ENCODE data around the gene ZNF469. TPM values are rescaled to one million over a fixed set of nuclear protein-coding genes. Genes with fewer than 3 reads are reported as not detected.

Gene ZNF469, protein sequence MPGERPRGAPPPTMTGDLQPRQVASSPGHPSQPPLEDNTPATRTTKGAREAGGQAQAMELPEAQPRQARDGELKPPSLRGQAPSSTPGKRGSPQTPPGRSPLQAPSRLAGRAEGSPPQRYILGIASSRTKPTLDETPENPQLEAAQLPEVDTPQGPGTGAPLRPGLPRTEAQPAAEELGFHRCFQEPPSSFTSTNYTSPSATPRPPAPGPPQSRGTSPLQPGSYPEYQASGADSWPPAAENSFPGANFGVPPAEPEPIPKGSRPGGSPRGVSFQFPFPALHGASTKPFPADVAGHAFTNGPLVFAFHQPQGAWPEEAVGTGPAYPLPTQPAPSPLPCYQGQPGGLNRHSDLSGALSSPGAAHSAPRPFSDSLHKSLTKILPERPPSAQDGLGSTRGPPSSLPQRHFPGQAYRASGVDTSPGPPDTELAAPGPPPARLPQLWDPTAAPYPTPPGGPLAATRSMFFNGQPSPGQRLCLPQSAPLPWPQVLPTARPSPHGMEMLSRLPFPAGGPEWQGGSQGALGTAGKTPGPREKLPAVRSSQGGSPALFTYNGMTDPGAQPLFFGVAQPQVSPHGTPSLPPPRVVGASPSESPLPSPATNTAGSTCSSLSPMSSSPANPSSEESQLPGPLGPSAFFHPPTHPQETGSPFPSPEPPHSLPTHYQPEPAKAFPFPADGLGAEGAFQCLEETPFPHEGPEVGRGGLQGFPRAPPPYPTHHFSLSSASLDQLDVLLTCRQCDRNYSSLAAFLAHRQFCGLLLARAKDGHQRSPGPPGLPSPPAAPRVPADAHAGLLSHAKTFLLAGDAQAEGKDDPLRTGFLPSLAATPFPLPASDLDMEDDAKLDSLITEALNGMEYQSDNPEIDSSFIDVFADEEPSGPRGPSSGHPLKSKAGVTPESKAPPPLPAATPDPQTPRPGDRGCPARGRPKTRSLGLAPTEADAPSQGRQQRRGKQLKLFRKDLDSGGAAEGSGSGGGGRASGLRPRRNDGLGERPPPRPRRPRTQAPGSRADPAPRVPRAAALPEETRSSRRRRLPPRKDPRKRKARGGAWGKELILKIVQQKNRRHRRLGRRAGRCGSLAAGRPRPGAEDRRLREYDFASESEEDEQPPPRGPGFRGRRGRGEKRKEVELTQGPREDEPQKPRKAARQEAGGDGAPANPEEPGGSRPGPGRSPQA (N-terminal part only)
- 1 to 10 TPM; 2.2 to 2.8 TPM for total RNA-seq
- 0.98 TPM for polyA plus RNA-seq (ENCODE audit: insufficient read depth, low read depth, low replicate concordance)
- long read RNA-seq, donor 1, full-length matches to known transcripts = 53 of 53 reads
- long read RNA-seq, donor 1, partial matches to known transcripts = 0 of 53 reads
- long read RNA-seq, donor 1, other reads (novel, unspliced or antisense) = 0 of 53 reads
- long read RNA-seq, donor 2, full-length matches to known transcripts = 37 of 37 reads
- long read RNA-seq, donor 2, partial matches to known transcripts = 0 of 37 reads
- long read RNA-seq, donor 2, other reads (novel, unspliced or antisense) = 0 of 37 reads

DNA sequence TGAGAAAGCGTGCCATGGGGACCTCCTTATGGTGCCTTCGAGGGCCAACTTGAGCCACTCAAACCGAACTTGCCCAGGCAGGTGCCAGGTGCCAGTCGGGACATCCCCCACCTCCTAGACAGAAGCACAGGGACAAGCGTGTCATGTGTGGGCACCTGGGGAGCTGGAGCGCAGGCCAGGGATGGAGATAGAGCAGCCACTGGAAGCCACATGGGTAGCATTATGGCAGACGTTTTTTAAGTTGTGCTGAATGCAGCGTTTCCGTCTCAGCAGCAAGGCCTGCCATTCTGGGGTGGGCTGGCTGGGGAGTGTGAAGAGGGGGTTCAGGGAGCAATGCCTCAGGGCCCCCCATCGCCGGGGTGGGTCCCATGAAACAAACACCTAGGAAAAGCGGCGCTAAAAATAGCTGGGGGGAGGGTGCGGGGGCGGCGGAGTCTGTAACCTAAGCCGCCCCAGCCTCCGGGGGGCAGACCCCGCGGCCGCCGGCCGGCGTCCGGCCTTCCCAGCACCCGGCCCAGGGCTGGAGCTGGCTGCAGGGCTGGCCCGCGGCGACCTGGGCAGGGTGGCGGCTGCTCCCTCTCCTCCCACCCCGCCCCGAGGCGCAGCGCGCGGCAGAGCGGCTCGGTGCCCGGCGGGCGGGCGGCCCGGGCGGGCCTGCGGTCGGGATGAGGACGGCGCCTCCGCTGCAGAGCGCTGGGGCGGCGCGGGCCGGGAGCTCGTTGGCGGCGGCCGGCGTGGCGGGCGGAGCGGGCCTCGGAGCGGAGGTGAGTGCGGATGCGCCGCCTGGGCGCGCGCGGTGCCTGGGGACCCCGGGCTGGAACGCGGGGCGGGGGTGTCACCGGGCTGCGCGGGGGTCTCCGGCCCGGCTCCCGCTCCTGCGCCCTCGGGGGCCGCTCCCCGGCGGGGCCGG, at the start of gene ZNF469:
Gene ZNF469 (plus strand): TSS at position 469 of the 910 bp plus-strand sequence. CDS start 44,512 bp downstream, outside the sequence.
- Histone ChIP-seq H3K27ac (no peak within 1 kb of the TSS), H3K4me1 (peaks cover 7% of the 10 kb centered on the region), H3K4me3 (peak within 1 kb of the TSS; percentile 26 to 41), H3K27me3 (no peaks in the 10 kb centered on the region), H3K36me3 (ENCODE audit: low read depth, missing control alignments) (no peaks in the 10 kb centered on the region), H3K9me3 (no peaks in the 10 kb centered on the region)
- intact Hi-C loops (cut with DNase I; ENCODE audit: low total_unique reads) = no loop called here
- 8 to 34% methylated on average over 11 to 70 of the region's 87 CpGs for WGBS, 2 donors
- TF ChIP-seq POLR2A (IDR thresholded peaks at IDR 0.05) = no peak
- TF ChIP-seq, protein P1, sequence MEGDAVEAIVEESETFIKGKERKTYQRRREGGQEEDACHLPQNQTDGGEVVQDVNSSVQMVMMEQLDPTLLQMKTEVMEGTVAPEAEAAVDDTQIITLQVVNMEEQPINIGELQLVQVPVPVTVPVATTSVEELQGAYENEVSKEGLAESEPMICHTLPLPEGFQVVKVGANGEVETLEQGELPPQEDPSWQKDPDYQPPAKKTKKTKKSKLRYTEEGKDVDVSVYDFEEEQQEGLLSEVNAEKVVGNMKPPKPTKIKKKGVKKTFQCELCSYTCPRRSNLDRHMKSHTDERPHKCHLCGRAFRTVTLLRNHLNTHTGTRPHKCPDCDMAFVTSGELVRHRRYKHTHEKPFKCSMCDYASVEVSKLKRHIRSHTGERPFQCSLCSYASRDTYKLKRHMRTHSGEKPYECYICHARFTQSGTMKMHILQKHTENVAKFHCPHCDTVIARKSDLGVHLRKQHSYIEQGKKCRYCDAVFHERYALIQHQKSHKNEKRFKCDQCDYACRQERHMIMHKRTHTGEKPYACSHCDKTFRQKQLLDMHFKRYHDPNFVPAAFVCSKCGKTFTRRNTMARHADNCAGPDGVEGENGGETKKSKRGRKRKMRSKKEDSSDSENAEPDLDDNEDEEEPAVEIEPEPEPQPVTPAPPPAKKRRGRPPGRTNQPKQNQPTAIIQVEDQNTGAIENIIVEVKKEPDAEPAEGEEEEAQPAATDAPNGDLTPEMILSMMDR (IDR thresholded peaks at IDR 0.05) = no peak
- DNase-seq = no peak

DNA sequence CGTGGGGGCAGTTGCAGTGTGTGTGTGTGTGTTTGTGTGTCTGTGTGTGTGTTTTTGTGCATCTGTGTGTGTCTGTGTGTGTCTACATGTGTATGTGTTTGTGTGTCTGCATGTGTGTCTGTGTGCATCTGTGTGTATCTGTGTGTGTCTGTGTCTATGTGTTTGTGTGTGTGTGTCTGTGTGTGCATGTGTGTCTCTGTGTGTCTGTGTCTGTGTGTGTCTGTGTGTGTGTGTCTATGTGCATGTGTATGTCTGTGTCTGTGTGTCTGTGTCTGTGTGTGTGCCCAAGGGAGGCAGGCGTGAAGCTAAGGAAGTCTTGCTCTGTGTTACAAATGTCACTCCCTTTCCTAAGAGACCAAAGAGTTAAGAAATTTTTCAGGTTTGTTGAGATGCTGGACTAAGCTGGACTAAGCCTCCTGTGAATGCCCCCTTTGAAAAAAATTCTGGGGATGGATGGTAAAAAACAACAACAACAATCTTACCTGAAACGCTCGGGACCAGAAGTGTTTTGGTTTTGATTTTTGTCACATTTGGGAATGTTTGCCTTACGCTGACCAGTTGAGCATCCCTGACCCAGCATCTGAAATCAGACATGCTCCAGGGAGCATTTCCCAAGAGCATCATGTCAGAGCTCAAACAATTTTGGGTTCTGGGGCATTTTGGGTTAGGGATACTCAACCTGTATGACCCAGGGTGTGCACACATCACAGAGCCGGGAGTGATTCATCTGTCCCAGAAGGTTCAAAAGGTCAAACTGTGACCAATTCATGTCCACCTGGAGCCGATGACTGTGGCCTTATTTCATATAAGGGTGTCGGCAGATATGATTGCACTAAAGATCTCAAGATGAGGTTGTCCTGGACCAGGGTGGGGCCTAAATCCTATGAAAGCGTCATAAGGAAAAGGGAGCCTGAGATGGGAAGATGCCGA, 48.6 kb upstream of the ZNF469 start:
- peaks cover 9% of the 10 kb centered on the region for H3K4me1 ChIP-seq
- intact Hi-C loops (cut with DNase I; ENCODE audit: low total_unique reads) = no loop called here
- H3K9me3 ChIP-seq = no peaks in the 10 kb centered on the region
- H3K36me3 ChIP-seq (ENCODE audit: low read depth, missing control alignments) = no peaks in the 10 kb centered on the region
- DNase-seq = no peak
- 86% methylated on average over 9 to 10 of the region's 10 CpGs for WGBS, 2 donors
- H3K27ac ChIP-seq = no peak overlapping the region
- H3K27me3 ChIP-seq = no peaks in the 10 kb centered on the region
- no peak overlapping the region for H3K4me3 ChIP-seq
- TF ChIP-seq, protein P1 (IDR thresholded peaks at IDR 0.05) = no peak
- TF ChIP-seq POLR2A (IDR thresholded peaks at IDR 0.05) = no peak

DNA sequence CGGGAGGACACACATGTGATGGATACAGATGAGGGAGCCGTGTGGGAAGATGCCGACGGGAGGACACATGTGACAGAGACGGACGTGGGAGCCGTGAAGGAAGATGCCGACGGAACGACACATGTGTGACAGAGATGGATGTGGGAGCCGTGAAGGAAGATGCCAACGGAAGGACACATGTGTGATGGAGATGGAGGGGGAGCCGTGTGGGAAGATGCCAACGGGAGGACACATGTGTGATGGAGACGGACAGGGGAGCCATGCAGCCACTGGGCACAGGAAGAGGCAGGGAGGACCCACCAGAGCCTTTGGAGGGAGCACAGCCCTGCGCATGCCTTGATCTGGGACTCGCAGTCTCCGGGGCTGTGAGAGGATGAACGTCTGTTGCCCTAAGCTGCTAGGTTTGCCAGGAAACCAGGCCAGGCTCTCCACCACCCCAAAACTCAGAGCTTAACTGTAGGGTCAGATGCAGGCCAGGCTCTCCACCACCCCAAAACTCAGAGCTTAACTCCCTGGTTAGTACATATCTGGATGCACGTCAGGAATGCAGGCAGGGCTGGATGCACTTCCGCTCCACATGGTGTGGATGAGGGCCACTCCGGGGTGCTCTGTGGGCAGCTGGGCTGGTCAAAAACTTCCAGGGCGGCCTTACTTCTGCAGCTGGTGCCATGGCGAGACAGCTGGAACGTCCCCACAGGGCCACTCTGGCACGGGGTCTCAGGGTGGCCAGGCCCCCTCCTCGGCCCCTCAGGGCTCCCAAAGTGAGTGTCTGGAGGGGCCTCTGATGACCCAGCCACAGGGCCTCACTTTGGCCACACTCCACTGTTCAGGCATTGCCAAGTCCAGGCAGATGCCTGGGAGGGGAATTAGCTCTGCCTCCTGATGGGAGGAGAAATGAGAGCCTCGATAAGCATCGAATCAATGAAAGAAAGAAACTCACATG, 47.7 kb upstream of the ZNF469 start:
- no peak for DNase-seq
- H3K36me3 ChIP-seq (ENCODE audit: low read depth, missing control alignments) = no peaks in the 10 kb centered on the region
- H3K27me3 ChIP-seq = no peaks in the 10 kb centered on the region
- peaks cover 9% of the 10 kb centered on the region for H3K4me1 ChIP-seq
- H3K9me3 ChIP-seq = no peaks in the 10 kb centered on the region
- H3K4me3 ChIP-seq = no peak overlapping the region
- H3K27ac ChIP-seq = no peak overlapping the region
- 86 to 89% methylated on average over 21 to 29 of the region's 29 CpGs for WGBS, 2 donors
- intact Hi-C loops (cut with DNase I; ENCODE audit: low total_unique reads) = no loop called here
- TF ChIP-seq, protein P1 (IDR thresholded peaks at IDR 0.05) = no peak
- TF ChIP-seq POLR2A (IDR thresholded peaks at IDR 0.05) = no peak

Data from testis (tissue), 5 donors.